ENCODE measurements around the gene SLC7A5. TPM values are rescaled to one million over a fixed set of nuclear protein-coding genes. Genes with fewer than 3 reads are reported as not detected.

SLC7A5 gene
- total and polyA plus RNA-seq, 2 donors (not counting 3 experiments of a cell fraction or from before 2014, with no cell fraction given) = 14.1 to 29.2 TPM

- Histone ChIP-seq H3K9ac (replicated peaks; ENCODE audit: extremely low read depth, insufficient read depth, low read length) (no peak overlapping the region), H3K27me3 (ENCODE audit: control insufficient read depth in 2 of 2, insufficient read depth in 2 of 2, low read length in 2 of 2) (no peaks in the 10 kb centered on the region), H3K9me1 (replicated peaks; ENCODE audit: control insufficient read depth, extremely low read depth, insufficient read depth, low read length) (no peaks in the 10 kb centered on the region), H3K4me1 (ENCODE audit: control insufficient read depth, extremely low read depth, insufficient read depth, low read length) (peaks cover 24% of the 10 kb centered on the region), H3K36me3 (ENCODE audit: control insufficient read depth in 2 of 2, extremely low read depth in 1 of 2, insufficient read depth in 2 of 2, low read length in 2 of 2) (peaks cover 3 to 10% of the 10 kb centered on the region in 2 experiments), H3K27ac (ENCODE audit: insufficient read depth, low read depth, low read length) (no peak overlapping the region), H3K4me2 (ENCODE audit: insufficient read depth, low read length) (no peak overlapping the region), H4K20me1 (replicated peaks; ENCODE audit: control insufficient read depth, extremely low read depth, insufficient read depth, low read length) (no peaks in the 10 kb centered on the region), H3K9me3 (replicated peaks; ENCODE audit: control insufficient read depth, insufficient read depth, low read length) (no peaks in the 10 kb centered on the region), H2AFZ (ENCODE audit: low read depth, low read length) (no peak overlapping the region), H3K4me3 (replicated peaks in 1 of 3; ENCODE audit: insufficient read depth in 1 of 3, low read depth in 1 of 3, low read length in 3 of 3) (no peak overlapping the region), H3K79me2 (ENCODE audit: control insufficient read depth, insufficient read depth, low read length) (no peaks in the 10 kb centered on the region)
- dilution Hi-C loops (cut with MboI; ENCODE audit: extremely low pct_ligation_motif_present, low sequenced_read_pairs) = no loop called here
- no peak for FAIRE-seq
- no peak for DNase-seq (ENCODE audit: low read depth, low spot score)
- no peak for TF ChIP-seq FOS (IDR thresholded peaks at IDR 0.05; ENCODE audit: borderline replicate concordance, insufficient read depth, low read length)
- TF ChIP-seq GATA2 (IDR thresholded peaks at IDR 0.05; ENCODE audit: insufficient read depth, insufficient read length, low read depth, low read length) = no peak
- TF ChIP-seq MYC (IDR thresholded peaks at IDR 0.05; ENCODE audit: low read depth, low read length) = no peak
- TF ChIP-seq CTCF (IDR thresholded peaks at IDR 0.05; ENCODE audit: extremely low read depth in 1 of 2, insufficient read depth in 1 of 2, low read depth in 1 of 2, low read length in 2 of 2) = no peak
- no peak for TF ChIP-seq POLR2A (IDR thresholded peaks at IDR 0.05; ENCODE audit: low read depth, low read length)
- no peak for TF ChIP-seq JUN (IDR thresholded peaks at IDR 0.05; ENCODE audit: borderline replicate concordance, insufficient read depth, insufficient read length, low read depth)
- TF ChIP-seq EZH2 (IDR thresholded peaks at IDR 0.05; ENCODE audit: borderline replicate concordance, low read depth, low read length, severe bottlenecking) = no peak
- no peak for TF ChIP-seq MAX (IDR thresholded peaks at IDR 0.05; ENCODE audit: insufficient read depth, insufficient read length)
- TF ChIP-seq POLR2AphosphoS5 (IDR thresholded peaks at IDR 0.05; ENCODE audit: insufficient read depth, low read depth, low read length) = no peak
- BruUV-seq (replicated peaks) = no TSS peak
- POLR2A ChIA-PET = no interaction called here
- CTCF ChIA-PET = interaction anchor here (0.9 to 10.5 kb wide), 3 partner anchors 36 to 65 kb away, joined by 3 to 177 read pairs (median 3); no protein-coding TSS in a partner anchor
- intact Hi-C loops (cut with micrococcal nuclease) = no loop called here
These were observed 34.4 kb downstream of the SLC7A5 start for GRCh38 chr16:87834668-87835473.
